Measurements from ENCODE around the gene ZNF580.

DNA sequence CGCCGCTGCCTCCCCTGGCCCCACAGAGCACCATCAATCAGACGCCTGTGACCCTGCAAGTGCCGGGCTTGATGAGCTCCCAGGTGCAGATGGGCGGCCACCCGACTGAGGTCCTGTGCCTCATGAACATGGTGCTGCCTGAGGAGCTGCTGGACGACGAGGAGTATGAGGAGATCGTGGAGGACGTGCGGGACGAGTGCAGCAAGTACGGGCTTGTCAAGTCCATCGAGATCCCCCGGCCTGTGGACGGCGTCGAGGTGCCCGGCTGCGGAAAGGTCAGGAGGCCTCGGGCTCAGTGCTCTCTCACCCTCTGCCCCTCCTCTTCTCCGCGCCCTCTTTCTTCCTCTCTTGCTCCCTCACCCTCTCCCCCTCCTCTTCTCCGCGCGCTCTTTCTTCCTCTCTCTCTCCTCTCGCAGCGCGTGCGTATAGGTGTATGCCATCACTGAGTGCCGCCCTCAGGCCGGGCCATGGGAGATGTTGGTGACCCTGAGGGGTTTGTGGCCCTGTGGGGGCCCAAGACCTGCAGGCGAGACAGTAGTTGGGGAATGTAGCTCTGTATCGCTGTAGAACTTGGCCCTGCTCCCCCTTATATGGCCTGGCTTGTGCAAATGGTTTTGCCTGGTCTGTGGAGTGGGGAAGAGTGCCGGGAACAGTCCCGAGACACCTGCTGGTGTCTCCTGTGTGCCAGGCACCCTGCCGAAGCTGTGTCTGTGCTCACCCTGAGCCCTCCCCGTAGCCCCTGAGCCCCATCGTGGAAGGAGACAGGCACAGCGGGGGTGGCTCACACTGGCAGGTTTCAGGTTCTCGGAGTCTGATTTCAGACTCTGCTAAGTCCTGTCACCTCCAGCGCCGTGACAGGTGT is 28.8 kb downstream of the ZNF580 start:
- TF ChIP-seq, protein P1, sequence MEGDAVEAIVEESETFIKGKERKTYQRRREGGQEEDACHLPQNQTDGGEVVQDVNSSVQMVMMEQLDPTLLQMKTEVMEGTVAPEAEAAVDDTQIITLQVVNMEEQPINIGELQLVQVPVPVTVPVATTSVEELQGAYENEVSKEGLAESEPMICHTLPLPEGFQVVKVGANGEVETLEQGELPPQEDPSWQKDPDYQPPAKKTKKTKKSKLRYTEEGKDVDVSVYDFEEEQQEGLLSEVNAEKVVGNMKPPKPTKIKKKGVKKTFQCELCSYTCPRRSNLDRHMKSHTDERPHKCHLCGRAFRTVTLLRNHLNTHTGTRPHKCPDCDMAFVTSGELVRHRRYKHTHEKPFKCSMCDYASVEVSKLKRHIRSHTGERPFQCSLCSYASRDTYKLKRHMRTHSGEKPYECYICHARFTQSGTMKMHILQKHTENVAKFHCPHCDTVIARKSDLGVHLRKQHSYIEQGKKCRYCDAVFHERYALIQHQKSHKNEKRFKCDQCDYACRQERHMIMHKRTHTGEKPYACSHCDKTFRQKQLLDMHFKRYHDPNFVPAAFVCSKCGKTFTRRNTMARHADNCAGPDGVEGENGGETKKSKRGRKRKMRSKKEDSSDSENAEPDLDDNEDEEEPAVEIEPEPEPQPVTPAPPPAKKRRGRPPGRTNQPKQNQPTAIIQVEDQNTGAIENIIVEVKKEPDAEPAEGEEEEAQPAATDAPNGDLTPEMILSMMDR (conservative IDR thresholded peaks at IDR 0.05; ENCODE audit: low read depth, low read length), result no peak
- TF ChIP-seq EZH2 (IDR thresholded peaks at IDR 0.05; ENCODE audit: low read length, unreplicated experiment), result no peak
